A549 (cell line): ENCODE results near the gene MEGF8.

ENCODE experiments used
- CEBPB ChIP-seq, 2 experiments: fragments of >200 bp in 1 of 2; sonication (Bioruptor Twin) in 1 of 2; formaldehyde crosslinking in 1 of 2; IDR thresholded peaks; 2 replicates each; pipeline ENCODE4 v1.6.1; 2012 to 2016
- CTCF ChIP-seq: fragments of >200 bp; sonication (Bioruptor Twin); formaldehyde crosslinking; IDR thresholded peaks from 3 replicates; pipeline ENCODE4 v1.5.1; 2016
- EHMT2 ChIP-seq: fragments of 200-600 bp; sonication (generic); IDR thresholded peaks from 2 replicates; pipeline ENCODE4 v1.6.1; 2016; ENCODE audit warnings: antibody characterized with exemption, low read depth, mild to moderate bottlenecking, moderate library complexity
- GATA3 ChIP-seq: IDR thresholded peaks from 2 replicates; pipeline ENCODE4 v1.6.1; 2012; ENCODE audit warnings: borderline replicate concordance
- HDAC2 ChIP-seq: fragments of 200-600 bp; sonication (generic); IDR thresholded peaks from 2 replicates; pipeline ENCODE4 v1.6.1; 2016
- HOXA7 ChIP-seq: fragments of 250-450 bp; sonication (Bioruptor Pico); IDR thresholded peaks from 2 replicates; pipeline ENCODE4 v1.5.0; 2020; ENCODE audit warnings: mild to moderate bottlenecking, moderate library complexity
- KDM1A ChIP-seq: fragments of 200-600 bp; sonication (generic); IDR thresholded peaks from 2 replicates; pipeline ENCODE4 v1.6.1; 2016; ENCODE audit warnings: low read depth, mild to moderate bottlenecking
- MAZ ChIP-seq: fragments of 150-350 bp; IDR thresholded peaks from 2 replicates; pipeline ENCODE4 v1.6.1; 2014; ENCODE audit warnings: antibody characterized with exemption, low read depth, low read length, borderline replicate concordance
- NR3C1 ChIP-seq: fragments of >200 bp; sonication (Bioruptor Twin); formaldehyde crosslinking; IDR thresholded peaks from 3 replicates; pipeline ENCODE4 v1.6.1; 2017
- POLR2A ChIP-seq: IDR thresholded peaks from 2 replicates; pipeline ENCODE4 v1.6.1; 2012; ENCODE audit warnings: mild to moderate bottlenecking, low read length
- RAD21 ChIP-seq, 2 experiments: fragments of >200 bp in 1 of 2; sonication (Bioruptor Twin) in 1 of 2; formaldehyde crosslinking in 1 of 2; IDR thresholded peaks in 1 of 2; conservative IDR thresholded peaks in 1 of 2; 2 replicates in 1 of 2; 3 replicates in 1 of 2; pipeline ENCODE4 v1.6.1; 2012 to 2018; ENCODE audit warnings: inconsistent platforms in 1 of 2
- SREBF2 ChIP-seq: fragments of 450-650 bp; IDR thresholded peaks from 2 replicates; pipeline ENCODE4 v1.6.1; 2014; ENCODE audit warnings: mild to moderate bottlenecking, moderate library complexity
- TF ChIP-seq, protein P1 (sequence below): fragments of 200-600 bp; sonication (generic); IDR thresholded peaks from 2 replicates; pipeline ENCODE4 v1.6.1; 2016; ENCODE audit warnings: antibody characterized with exemption, mild to moderate bottlenecking, moderate library complexity

GRCh38 chr19:42290136-42290522 is 35.3 kb upstream of the MEGF8 start:
- TF ChIP-seq CTCF, result no peak
- TF ChIP-seq, protein P1, sequence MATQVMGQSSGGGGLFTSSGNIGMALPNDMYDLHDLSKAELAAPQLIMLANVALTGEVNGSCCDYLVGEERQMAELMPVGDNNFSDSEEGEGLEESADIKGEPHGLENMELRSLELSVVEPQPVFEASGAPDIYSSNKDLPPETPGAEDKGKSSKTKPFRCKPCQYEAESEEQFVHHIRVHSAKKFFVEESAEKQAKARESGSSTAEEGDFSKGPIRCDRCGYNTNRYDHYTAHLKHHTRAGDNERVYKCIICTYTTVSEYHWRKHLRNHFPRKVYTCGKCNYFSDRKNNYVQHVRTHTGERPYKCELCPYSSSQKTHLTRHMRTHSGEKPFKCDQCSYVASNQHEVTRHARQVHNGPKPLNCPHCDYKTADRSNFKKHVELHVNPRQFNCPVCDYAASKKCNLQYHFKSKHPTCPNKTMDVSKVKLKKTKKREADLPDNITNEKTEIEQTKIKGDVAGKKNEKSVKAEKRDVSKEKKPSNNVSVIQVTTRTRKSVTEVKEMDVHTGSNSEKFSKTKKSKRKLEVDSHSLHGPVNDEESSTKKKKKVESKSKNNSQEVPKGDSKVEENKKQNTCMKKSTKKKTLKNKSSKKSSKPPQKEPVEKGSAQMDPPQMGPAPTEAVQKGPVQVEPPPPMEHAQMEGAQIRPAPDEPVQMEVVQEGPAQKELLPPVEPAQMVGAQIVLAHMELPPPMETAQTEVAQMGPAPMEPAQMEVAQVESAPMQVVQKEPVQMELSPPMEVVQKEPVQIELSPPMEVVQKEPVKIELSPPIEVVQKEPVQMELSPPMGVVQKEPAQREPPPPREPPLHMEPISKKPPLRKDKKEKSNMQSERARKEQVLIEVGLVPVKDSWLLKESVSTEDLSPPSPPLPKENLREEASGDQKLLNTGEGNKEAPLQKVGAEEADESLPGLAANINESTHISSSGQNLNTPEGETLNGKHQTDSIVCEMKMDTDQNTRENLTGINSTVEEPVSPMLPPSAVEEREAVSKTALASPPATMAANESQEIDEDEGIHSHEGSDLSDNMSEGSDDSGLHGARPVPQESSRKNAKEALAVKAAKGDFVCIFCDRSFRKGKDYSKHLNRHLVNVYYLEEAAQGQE, result no peak
- TF ChIP-seq MAZ, result no peak
- no peak for TF ChIP-seq HOXA7
- no peak for TF ChIP-seq RAD21 (conservative IDR thresholded peaks at IDR 0.05 in 1 of 2, IDR thresholded peaks at IDR 0.05 in 1 of 2)
- TF ChIP-seq POLR2A, result no peak
- no peak for TF ChIP-seq GATA3
- no peak for TF ChIP-seq HDAC2
- no peak for TF ChIP-seq CEBPB (IDR thresholded peaks at IDR 0.05)
- no peak for TF ChIP-seq KDM1A
- no peak for TF ChIP-seq SREBF2
- TF ChIP-seq EHMT2, result no peak
- TF ChIP-seq NR3C1, result no peak
